Spleen (tissue), 7 donors: ENCODE data around the gene MAU2.

Experiments used
- CTCF ChIP-seq, 11 experiments: fragments of 200-600 bp in 7 of 11; fragments of 450-650 bp in 4 of 11; sonication (generic) in 4 of 11; IDR thresholded peaks in 8 of 11; conservative IDR thresholded peaks in 3 of 11; 1 replicate in 7 of 11; 2 replicates in 4 of 11; pipeline versions ENCODE4 v1.4.0 to v1.8.0; 2016 to 2021; ENCODE audit warnings: antibody characterized with exemption in 11 of 11, inconsistent platforms in 4 of 11, mild to moderate bottlenecking in 1 of 11
- POLR2AphosphoS5 ChIP-seq, 3 donors: sonication (generic); formaldehyde crosslinking; IDR thresholded peaks; one replicate each; pipeline ENCODE4 v1.5.1; 2017; ENCODE audit warnings: antibody characterized with exemption in 3 of 3
- donor health status: DM: no; HTN: no; CAD: no; lungs with moderate emphysema.
- donor health status: DM: no; HTN: no; CAD: no.
- donor health status: DM: no; HTN: no; CAD: no.

DNA sequence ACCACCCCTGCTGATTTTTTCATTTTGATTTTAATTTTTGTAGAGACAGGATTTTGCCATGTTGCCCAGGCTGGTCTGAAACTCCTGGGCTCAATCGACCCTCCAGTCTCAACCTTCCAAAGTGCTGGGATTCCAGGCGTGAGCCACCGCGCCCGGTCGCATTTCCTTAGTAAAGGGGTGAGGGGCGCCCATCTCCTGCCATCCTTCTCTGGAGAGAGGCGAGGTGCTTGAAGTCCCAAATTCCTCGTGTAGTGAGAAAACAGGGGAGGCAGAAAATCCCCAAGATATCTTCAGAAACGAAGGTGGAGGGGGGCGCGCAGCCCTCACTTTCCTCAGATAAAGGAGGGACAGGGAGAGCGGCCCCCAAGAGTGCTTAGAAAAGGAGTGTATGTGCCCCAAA is 63.9 kb downstream of the MAU2 start:
- TF ChIP-seq CTCF (IDR thresholded peaks at IDR 0.05 in 8 of 11, conservative IDR thresholded peaks at IDR 0.05 in 3 of 11) (no peak), POLR2AphosphoS5 (IDR thresholded peaks at IDR 0.05) (no peak)
